Measurements from ENCODE around the gene CHST8. TPM values are rescaled to one million over a fixed set of nuclear protein-coding genes. Genes with fewer than 3 reads are reported as not detected.

CHST8 gene
- total RNA-seq, 1 donor from 2014 or later: 0.35 TPM

DNA sequence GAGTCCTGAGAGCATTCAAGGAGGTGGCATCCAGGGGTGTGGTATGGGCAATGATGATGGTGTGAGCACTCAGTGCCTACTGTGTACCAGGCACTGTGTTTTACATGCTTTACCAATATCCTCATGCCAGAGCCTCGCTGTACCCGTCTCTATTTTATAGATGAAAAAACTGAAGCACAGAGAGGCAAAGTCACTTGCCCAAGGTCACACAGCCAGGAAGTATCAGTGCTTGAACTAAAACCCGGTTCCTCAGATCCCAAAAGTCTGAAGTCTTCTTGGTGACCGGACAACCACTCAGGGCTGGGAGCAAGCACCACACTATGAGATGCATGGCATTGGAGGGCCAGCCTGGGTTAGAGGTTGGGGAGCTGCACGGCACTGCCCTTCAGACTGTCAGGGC is 84.1 kb downstream of the CHST8 start:
- no peak for DNase-seq (ENCODE audit: extremely low spot score, unreplicated experiment)
- H3K9me3 Mint-ChIP-seq (ENCODE audit: unreplicated experiment): peaks cover 5% of the 10 kb centered on the region
- H3K4me3 Mint-ChIP-seq (ENCODE audit: unreplicated experiment): no peak overlapping the region
- no peak overlapping the region for H3K27ac Mint-ChIP-seq (ENCODE audit: unreplicated experiment)
- no peaks in the 10 kb centered on the region for H3K36me3 Mint-ChIP-seq (ENCODE audit: unreplicated experiment)
- H3K4me1 Mint-ChIP-seq (ENCODE audit: unreplicated experiment): no peaks in the 10 kb centered on the region
- peaks cover 7% of the 10 kb centered on the region for H3K27me3 Mint-ChIP-seq (ENCODE audit: unreplicated experiment)
- TF ChIP-seq, protein P1, sequence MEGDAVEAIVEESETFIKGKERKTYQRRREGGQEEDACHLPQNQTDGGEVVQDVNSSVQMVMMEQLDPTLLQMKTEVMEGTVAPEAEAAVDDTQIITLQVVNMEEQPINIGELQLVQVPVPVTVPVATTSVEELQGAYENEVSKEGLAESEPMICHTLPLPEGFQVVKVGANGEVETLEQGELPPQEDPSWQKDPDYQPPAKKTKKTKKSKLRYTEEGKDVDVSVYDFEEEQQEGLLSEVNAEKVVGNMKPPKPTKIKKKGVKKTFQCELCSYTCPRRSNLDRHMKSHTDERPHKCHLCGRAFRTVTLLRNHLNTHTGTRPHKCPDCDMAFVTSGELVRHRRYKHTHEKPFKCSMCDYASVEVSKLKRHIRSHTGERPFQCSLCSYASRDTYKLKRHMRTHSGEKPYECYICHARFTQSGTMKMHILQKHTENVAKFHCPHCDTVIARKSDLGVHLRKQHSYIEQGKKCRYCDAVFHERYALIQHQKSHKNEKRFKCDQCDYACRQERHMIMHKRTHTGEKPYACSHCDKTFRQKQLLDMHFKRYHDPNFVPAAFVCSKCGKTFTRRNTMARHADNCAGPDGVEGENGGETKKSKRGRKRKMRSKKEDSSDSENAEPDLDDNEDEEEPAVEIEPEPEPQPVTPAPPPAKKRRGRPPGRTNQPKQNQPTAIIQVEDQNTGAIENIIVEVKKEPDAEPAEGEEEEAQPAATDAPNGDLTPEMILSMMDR (IDR thresholded peaks at IDR 0.05): no peak

DNA sequence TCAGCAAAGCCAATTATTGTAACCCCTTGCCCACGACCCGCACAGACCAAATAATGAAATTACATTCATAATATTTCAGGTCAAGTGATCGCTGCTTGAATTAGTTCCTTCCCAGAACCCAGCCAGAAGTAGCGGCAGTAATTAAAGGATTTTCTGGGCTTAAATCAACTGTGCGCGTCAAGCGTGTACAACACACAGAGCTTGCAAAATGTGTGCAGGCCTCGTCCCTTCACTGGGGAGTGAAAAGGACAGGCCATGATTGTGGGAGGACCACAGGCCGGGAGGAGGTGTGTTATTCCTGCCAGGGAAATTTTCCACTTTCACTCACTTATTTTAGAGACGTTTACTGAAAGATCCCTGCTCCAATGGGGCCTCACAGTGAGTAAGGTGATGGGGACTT is 84.9 kb downstream of the CHST8 start:
- H3K27me3 Mint-ChIP-seq (ENCODE audit: unreplicated experiment): peaks cover 7% of the 10 kb centered on the region
- H3K9me3 Mint-ChIP-seq (ENCODE audit: unreplicated experiment): peaks cover 5% of the 10 kb centered on the region
- TF ChIP-seq, protein P1 (IDR thresholded peaks at IDR 0.05): no peak
- no peak for DNase-seq (ENCODE audit: extremely low spot score, unreplicated experiment)
- H3K36me3 Mint-ChIP-seq (ENCODE audit: unreplicated experiment): no peaks in the 10 kb centered on the region
- no peaks in the 10 kb centered on the region for H3K4me1 Mint-ChIP-seq (ENCODE audit: unreplicated experiment)
- no peak overlapping the region for H3K4me3 Mint-ChIP-seq (ENCODE audit: unreplicated experiment)
- H3K27ac Mint-ChIP-seq (ENCODE audit: unreplicated experiment): no peak overlapping the region

DNA sequence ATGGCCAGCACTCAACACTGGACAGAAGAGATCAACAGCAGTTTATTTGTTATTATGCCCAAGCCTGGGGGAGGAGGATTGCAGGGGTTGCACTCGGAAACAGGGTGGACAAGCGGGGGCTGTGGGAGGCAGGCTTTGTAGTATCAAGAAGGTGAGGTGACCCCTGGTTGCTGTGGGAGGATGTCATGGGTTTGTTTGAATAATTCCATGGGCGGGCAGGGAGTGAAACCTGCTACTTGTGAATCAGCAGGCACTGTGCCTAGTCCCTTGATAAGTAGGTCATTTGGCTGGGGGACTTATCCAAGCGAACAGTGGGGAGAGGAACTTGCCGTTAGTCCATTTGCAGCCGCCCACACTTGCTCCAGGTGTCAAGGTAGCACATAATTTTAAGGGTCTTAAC is 90.5 kb downstream of the CHST8 start:
- Mint-ChIP-seq H3K36me3 (ENCODE audit: unreplicated experiment) (no peaks in the 10 kb centered on the region), H3K27me3 (ENCODE audit: unreplicated experiment) (peaks cover 7% of the 10 kb centered on the region), H3K27ac (ENCODE audit: unreplicated experiment) (no peak overlapping the region), H3K9me3 (ENCODE audit: unreplicated experiment) (peaks cover 16% of the 10 kb centered on the region), H3K4me1 (ENCODE audit: unreplicated experiment) (no peaks in the 10 kb centered on the region), H3K4me3 (ENCODE audit: unreplicated experiment) (no peak overlapping the region)
- TF ChIP-seq, protein P1 (IDR thresholded peaks at IDR 0.05): no peak
- no peak for DNase-seq (ENCODE audit: extremely low spot score, unreplicated experiment)

DNA sequence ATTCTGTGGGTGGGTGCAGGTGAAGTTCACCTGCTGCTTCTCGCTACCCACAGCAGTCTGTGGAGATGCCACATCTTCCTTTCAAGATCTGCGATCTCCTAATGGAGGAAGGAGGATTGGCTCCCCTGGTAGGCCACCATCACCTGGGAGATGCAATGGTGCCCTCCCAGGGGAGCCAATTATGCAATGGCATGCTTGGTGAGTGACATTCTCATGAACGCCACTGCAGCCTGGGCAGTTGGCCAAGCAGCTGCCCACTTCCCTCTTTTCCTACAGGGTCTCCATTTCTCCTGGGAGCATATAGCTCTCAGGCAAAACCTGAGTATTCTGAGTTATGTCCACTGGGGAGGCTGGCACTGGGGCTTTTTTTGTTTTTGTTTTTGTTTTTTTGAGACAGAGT is 91.4 kb downstream of the CHST8 start:
- TF ChIP-seq, protein P1 (IDR thresholded peaks at IDR 0.05): no peak
- no peak overlapping the region for H3K4me3 Mint-ChIP-seq (ENCODE audit: unreplicated experiment)
- H3K36me3 Mint-ChIP-seq (ENCODE audit: unreplicated experiment): no peaks in the 10 kb centered on the region
- no peak for DNase-seq (ENCODE audit: extremely low spot score, unreplicated experiment)
- peaks cover 16% of the 10 kb centered on the region for H3K9me3 Mint-ChIP-seq (ENCODE audit: unreplicated experiment)
- peaks cover 5% of the 10 kb centered on the region for H3K27me3 Mint-ChIP-seq (ENCODE audit: unreplicated experiment)
- no peak overlapping the region for H3K27ac Mint-ChIP-seq (ENCODE audit: unreplicated experiment)
- H3K4me1 Mint-ChIP-seq (ENCODE audit: unreplicated experiment): no peaks in the 10 kb centered on the region

DNA sequence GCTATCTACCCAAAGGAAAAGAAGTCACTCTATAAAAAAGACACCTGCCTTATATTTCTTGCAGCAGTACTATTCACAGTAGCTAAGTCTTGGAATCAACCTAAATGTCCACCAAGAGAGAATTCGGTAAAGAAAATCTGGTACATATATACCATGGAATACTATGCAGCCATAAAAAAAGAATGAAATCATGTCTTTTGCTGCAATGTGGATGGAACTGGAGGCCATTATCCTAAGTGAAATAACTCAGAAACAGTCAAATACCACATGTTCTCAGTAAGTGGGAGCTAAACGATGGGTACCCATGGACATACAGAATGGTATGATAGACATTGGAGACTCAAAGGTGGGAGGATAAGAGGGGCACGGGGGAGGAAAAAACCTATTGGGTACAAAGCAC is 92.4 kb downstream of the CHST8 start:
- Mint-ChIP-seq H3K36me3 (ENCODE audit: unreplicated experiment) (no peaks in the 10 kb centered on the region), H3K4me3 (ENCODE audit: unreplicated experiment) (no peak overlapping the region), H3K27me3 (ENCODE audit: unreplicated experiment) (peaks cover 2% of the 10 kb centered on the region), H3K4me1 (ENCODE audit: unreplicated experiment) (no peaks in the 10 kb centered on the region), H3K27ac (ENCODE audit: unreplicated experiment) (no peak overlapping the region), H3K9me3 (ENCODE audit: unreplicated experiment) (peaks cover 16% of the 10 kb centered on the region)
- TF ChIP-seq, protein P1 (IDR thresholded peaks at IDR 0.05): no peak
- DNase-seq (ENCODE audit: extremely low spot score, unreplicated experiment): no peak
